ENCODE measurements around the gene STX7.

The STX7 gene

DNA sequence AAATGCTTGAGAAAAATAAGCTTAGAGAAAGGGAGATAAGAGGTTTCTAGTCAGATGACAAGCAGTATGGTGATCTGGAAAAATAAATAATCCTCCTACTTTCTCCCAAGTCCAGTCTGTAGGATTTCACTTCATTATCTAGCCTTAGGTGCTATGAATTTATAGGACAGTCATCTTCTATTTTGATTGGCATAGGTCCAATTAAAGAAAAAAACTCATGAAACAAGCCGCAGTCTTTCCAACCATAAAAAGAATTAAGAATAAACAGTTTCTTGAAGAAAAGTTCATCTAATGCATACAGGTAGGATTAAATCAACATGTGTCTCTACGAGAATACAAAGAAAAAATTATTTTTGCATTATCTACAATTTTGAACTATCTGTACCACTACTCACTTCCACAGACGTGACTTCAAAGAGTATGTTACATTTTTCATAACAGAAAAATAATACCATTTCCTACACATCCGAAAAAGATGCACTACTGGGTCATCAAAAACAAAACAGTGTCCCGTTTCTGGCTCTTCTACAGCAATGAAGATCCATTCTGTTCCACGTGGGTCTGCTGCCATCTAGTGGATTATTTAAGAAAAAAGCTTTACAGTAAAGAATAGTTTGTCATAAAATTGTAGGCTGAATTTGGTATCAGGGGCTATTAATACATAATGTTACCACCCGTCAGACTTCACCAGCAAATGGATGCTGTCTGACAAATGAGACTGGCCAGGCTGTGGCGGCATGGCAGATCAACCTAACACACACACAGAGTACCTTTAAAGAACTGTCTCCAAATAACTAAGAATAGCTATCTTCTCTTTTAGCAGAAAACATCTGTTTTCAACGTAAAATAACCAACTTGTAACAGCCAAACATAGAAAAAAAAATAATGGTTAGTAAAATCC lies 28.9 kb downstream of the STX7 start:
- no peak overlapping the region for H3K27ac ChIP-seq (ENCODE audit: low read length)
- no peak overlapping the region for H3K4me3 ChIP-seq (ENCODE audit: low read depth in 1 of 2, low read length in 2 of 2)
- DNase-seq (peak; percentile 51), ATAC-seq (ENCODE audit: insufficient read depth, low read depth) (peak; percentile 78)
- no peak overlapping the region for H2AFZ ChIP-seq (ENCODE audit: low read depth, low read length)
- H3K9ac ChIP-seq (ENCODE audit: low read depth, low read length), result no peak overlapping the region
- H4K20me1 ChIP-seq (ENCODE audit: insufficient read depth, low read length), result peaks cover 8% of the 10 kb centered on the region; the same call in 1 of the 2 replicates
- H3K4me2 ChIP-seq (ENCODE audit: insufficient read depth, low read length), result no peak overlapping the region
- no peaks in the 10 kb centered on the region for H3K4me1 ChIP-seq (ENCODE audit: insufficient read depth, low read length)
- H3K27me3 ChIP-seq (ENCODE audit: insufficient read depth, low read length, poor library complexity), result no peaks in the 10 kb centered on the region
- no peaks in the 10 kb centered on the region for H3K79me2 ChIP-seq (ENCODE audit: insufficient read depth, low read length)
- TF ChIP-seq EZH2 (IDR thresholded peaks at IDR 0.05; ENCODE audit: borderline replicate concordance, low read depth, low read length, severe bottlenecking), result no peak
- TF ChIP-seq, protein P1, sequence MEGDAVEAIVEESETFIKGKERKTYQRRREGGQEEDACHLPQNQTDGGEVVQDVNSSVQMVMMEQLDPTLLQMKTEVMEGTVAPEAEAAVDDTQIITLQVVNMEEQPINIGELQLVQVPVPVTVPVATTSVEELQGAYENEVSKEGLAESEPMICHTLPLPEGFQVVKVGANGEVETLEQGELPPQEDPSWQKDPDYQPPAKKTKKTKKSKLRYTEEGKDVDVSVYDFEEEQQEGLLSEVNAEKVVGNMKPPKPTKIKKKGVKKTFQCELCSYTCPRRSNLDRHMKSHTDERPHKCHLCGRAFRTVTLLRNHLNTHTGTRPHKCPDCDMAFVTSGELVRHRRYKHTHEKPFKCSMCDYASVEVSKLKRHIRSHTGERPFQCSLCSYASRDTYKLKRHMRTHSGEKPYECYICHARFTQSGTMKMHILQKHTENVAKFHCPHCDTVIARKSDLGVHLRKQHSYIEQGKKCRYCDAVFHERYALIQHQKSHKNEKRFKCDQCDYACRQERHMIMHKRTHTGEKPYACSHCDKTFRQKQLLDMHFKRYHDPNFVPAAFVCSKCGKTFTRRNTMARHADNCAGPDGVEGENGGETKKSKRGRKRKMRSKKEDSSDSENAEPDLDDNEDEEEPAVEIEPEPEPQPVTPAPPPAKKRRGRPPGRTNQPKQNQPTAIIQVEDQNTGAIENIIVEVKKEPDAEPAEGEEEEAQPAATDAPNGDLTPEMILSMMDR (IDR thresholded peaks at IDR 0.05; ENCODE audit: borderline replicate concordance, extremely low read depth, low read length, poor library complexity, severe bottlenecking), result peak; percentile 76
- no peaks in the 10 kb centered on the region for H3K36me3 ChIP-seq (ENCODE audit: insufficient read depth, low read length)
- no peaks in the 10 kb centered on the region for H3K9me3 ChIP-seq (ENCODE audit: insufficient read depth, low read length, severe bottlenecking)

DNA sequence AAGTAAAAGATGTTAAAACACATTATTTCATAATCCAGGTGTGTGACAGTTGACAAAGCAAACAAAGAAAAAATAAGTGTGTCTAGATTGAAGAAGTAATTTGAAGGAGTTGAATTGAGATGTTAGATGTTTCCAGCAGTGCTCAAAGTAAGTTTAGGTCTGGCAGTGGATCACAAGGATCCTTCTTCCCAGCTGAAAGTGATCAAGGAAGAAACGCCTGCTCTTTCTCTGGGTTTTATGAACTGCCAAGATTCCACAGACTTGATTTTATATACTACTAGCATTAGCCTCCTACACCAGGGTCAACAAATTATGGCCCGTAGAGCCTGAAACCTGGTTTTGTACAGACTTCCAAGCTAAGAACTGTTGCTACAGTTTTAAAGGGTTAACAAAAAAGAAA lies 30.3 kb downstream of the STX7 start:
- peaks cover 13% of the 10 kb centered on the region; the same call in 1 of the 2 replicates for H4K20me1 ChIP-seq (ENCODE audit: insufficient read depth, low read length)
- ATAC-seq (ENCODE audit: insufficient read depth, low read depth) (no peak), DNase-seq (no peak)
- H3K4me3 ChIP-seq (ENCODE audit: low read depth in 1 of 2, low read length in 2 of 2), result no peak overlapping the region
- no peak overlapping the region for H2AFZ ChIP-seq (ENCODE audit: low read depth, low read length)
- no peak overlapping the region for H3K27ac ChIP-seq (ENCODE audit: low read length)
- TF ChIP-seq EZH2 (IDR thresholded peaks at IDR 0.05; ENCODE audit: borderline replicate concordance, low read depth, low read length, severe bottlenecking), result no peak
- TF ChIP-seq, protein P1 (IDR thresholded peaks at IDR 0.05; ENCODE audit: borderline replicate concordance, extremely low read depth, low read length, poor library complexity, severe bottlenecking), result no peak
- no peak overlapping the region for H3K9ac ChIP-seq (ENCODE audit: low read depth, low read length)
- no peak overlapping the region for H3K4me2 ChIP-seq (ENCODE audit: insufficient read depth, low read length)
- H3K27me3 ChIP-seq (ENCODE audit: insufficient read depth, low read length, poor library complexity), result no peaks in the 10 kb centered on the region
- H3K4me1 ChIP-seq (ENCODE audit: insufficient read depth, low read length), result no peaks in the 10 kb centered on the region
- no peaks in the 10 kb centered on the region for H3K79me2 ChIP-seq (ENCODE audit: insufficient read depth, low read length)
- H3K36me3 ChIP-seq (ENCODE audit: insufficient read depth, low read length), result no peaks in the 10 kb centered on the region
- no peaks in the 10 kb centered on the region for H3K9me3 ChIP-seq (ENCODE audit: insufficient read depth, low read length, severe bottlenecking)

DNA sequence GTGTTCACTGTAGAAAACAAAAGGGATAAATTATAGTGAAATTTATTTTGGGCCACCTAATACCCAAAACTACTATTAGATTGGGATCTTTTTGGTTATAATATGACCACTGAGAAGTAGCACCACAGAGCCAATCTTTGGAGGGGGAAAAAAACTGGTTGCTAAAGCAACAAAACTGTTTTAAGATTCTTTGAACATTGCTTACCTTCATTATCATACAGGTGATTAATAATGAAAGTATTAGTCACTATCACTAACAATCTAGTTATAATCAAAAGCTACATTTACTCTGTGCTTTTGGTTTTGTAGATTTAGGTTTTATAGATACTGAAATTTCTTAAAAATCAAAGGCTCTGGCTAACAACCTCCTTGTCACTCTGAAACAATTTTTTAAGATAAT lies 31.7 kb downstream of the STX7 start:
- Histone ChIP-seq H3K4me3 (ENCODE audit: low read depth in 1 of 2, low read length in 2 of 2) (no peak overlapping the region), H3K27ac (ENCODE audit: low read length) (no peak overlapping the region), H4K20me1 (ENCODE audit: insufficient read depth, low read length) (peaks cover 13% of the 10 kb centered on the region; the same call in 1 of the 2 replicates), H3K27me3 (ENCODE audit: insufficient read depth, low read length, poor library complexity) (no peaks in the 10 kb centered on the region), H2AFZ (ENCODE audit: low read depth, low read length) (no peak overlapping the region), H3K9ac (ENCODE audit: low read depth, low read length) (no peak overlapping the region), H3K9me3 (ENCODE audit: insufficient read depth, low read length, severe bottlenecking) (no peaks in the 10 kb centered on the region), H3K4me1 (ENCODE audit: insufficient read depth, low read length) (no peaks in the 10 kb centered on the region), H3K79me2 (ENCODE audit: insufficient read depth, low read length) (no peaks in the 10 kb centered on the region), H3K4me2 (ENCODE audit: insufficient read depth, low read length) (no peak overlapping the region), H3K36me3 (ENCODE audit: insufficient read depth, low read length) (no peaks in the 10 kb centered on the region)
- no peak for DNase-seq
- ATAC-seq (ENCODE audit: insufficient read depth, low read depth), result no peak
- no peak for TF ChIP-seq EZH2 (IDR thresholded peaks at IDR 0.05; ENCODE audit: borderline replicate concordance, low read depth, low read length, severe bottlenecking)
- TF ChIP-seq, protein P1 (IDR thresholded peaks at IDR 0.05; ENCODE audit: borderline replicate concordance, extremely low read depth, low read length, poor library complexity, severe bottlenecking), result no peak
